ENCODE data around the gene CCT8L2. TPM values are rescaled to one million over a fixed set of nuclear protein-coding genes. Genes with fewer than 3 reads are reported as not detected.
"Not testable (repeated sequence)": the region's sequence is repeated elsewhere in the genome, so short reads cannot be mapped to it uniquely, and the experiment has no call there.

CCT8L2 gene
- total and polyA plus RNA-seq, 7 donors = 0.04 TPM; not detected in 6

- Histone ChIP-seq H3K4me1 (no peaks in the 10 kb centered on the region), H3K27ac (peak overlapping the region; percentile 79), H3K9me3 (no peaks in the 10 kb centered on the region), H3K27me3 (ENCODE audit: insufficient read depth in 3 of 3, low read length in 2 of 3) (peaks cover 0 to 31% (median 4%) of the 10 kb centered on the region in 3 donors), H3K4me3 (peak overlapping the region; percentile 65), H3K36me3 (ENCODE audit: insufficient read depth in 1 of 2, low read depth in 1 of 2) (no peaks in the 10 kb centered on the region)
- intact Hi-C loops (cut with DNase I) = no loop called here
- ATAC-seq = peak; percentile 27 to 51 (median 44)
- peak in 1 of 2 donors; percentile 39 for DNase-seq
- TF ChIP-seq, protein P1, sequence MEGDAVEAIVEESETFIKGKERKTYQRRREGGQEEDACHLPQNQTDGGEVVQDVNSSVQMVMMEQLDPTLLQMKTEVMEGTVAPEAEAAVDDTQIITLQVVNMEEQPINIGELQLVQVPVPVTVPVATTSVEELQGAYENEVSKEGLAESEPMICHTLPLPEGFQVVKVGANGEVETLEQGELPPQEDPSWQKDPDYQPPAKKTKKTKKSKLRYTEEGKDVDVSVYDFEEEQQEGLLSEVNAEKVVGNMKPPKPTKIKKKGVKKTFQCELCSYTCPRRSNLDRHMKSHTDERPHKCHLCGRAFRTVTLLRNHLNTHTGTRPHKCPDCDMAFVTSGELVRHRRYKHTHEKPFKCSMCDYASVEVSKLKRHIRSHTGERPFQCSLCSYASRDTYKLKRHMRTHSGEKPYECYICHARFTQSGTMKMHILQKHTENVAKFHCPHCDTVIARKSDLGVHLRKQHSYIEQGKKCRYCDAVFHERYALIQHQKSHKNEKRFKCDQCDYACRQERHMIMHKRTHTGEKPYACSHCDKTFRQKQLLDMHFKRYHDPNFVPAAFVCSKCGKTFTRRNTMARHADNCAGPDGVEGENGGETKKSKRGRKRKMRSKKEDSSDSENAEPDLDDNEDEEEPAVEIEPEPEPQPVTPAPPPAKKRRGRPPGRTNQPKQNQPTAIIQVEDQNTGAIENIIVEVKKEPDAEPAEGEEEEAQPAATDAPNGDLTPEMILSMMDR (IDR thresholded peaks at IDR 0.05) = no peak
- WGBS, 3 donors = 1% methylated on average over 35 to 94 of the region's 100 CpGs
Measured at GRCh38 chr22:16601437-16602223, 9.0 kb upstream of the CCT8L2 start.

DNA sequence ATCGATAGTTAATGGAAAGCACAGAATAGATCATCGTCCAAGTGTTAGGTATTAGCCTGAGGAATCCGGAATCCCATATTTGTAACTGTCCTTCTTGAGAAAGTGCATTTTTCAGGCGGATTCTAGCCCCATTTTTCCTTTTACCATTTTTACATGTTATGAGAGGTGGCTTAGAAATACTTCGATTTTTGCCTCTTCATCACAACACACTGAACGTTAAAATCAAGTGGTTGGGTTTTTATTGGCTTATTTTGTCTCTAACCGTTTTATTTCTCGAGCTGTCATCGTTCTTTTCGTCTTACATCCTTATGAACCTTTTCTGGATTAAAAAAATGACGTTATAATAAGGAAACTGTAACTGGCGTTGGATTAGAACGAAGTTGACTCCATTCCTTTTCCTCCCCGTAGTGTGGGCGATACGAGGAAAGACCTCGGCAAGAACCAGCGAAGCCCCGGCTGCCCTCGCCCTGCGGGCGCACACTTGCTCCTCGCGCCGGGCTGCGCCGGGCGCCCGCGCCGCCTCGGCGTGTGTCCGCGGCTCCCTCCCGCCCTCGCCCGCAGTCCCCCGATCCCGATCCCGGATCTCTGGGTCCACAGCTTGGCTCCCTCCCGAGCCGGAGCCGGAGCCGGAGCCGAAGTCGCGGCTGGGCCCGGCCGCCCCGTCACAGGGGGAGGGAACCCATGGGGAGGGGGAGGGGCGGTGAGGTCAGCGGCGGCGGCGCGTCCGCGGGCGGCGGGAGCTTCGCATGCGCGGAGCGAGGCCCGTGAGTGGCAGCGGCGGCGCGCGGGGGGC, 8.2 kb upstream of the CCT8L2 start:
- peak overlapping the region; percentile 65 for H3K4me3 ChIP-seq
- intact Hi-C loops (cut with DNase I) = not testable (repeated sequence)
- WGBS, 3 donors = 4 to 10% (median 5%) methylated on average over 22 to 70 of the region's 71 CpGs

DNA sequence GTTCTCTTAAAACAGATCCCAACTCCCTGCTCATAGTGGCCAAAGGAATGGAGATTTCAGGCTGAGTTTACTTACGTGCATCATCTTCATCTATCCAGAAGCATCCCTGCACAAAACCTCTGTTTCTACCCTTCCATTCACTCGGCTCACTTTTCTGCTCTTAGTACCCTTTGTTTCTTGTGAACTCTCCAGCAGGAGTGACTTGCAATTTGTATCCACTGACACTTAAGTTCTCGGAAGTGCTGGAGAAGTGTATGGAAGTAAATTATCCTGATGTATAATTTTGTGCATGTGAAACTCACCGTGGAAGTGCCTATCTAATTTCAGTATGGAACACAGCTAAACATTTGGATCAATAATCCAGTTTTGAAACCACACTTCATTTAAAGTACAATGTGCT, 7.0 kb upstream of the CCT8L2 start:
- ATAC-seq; H3K4me1 ChIP-seq; DNase-seq; intact Hi-C loops (cut with DNase I); H3K36me3 ChIP-seq (ENCODE audit: insufficient read depth in 1 of 2, low read depth in 1 of 2); H3K9me3 ChIP-seq; H3K4me3 ChIP-seq: not testable (repeated sequence)
- peaks cover 0 to 29% (median 4%) of the 10 kb centered on the region in 3 donors for H3K27me3 ChIP-seq (ENCODE audit: insufficient read depth in 3 of 3, low read length in 2 of 3)
- whole genome bisulfite sequencing, 3 donors = 27 to 38% (median 27%) methylated on average over 4 of the region's 4 CpGs
- peak overlapping the region; percentile 11 for H3K27ac ChIP-seq

More for the DNA sequence above, 8.2 kb upstream of the CCT8L2 start:
- H3K4me1 ChIP-seq; H3K36me3 ChIP-seq (ENCODE audit: insufficient read depth in 1 of 2, low read depth in 1 of 2); H3K9me3 ChIP-seq: not testable (repeated sequence)
- Histone ChIP-seq H3K27ac (peak overlapping the region; percentile 79), H3K27me3 (ENCODE audit: insufficient read depth in 3 of 3, low read length in 2 of 3) (peaks cover 0 to 31% (median 4%) of the 10 kb centered on the region in 3 donors)
- peak; percentile 90 to 91 for DNase-seq
- peak; percentile 84 to 95 (median 93) for ATAC-seq

DNA sequence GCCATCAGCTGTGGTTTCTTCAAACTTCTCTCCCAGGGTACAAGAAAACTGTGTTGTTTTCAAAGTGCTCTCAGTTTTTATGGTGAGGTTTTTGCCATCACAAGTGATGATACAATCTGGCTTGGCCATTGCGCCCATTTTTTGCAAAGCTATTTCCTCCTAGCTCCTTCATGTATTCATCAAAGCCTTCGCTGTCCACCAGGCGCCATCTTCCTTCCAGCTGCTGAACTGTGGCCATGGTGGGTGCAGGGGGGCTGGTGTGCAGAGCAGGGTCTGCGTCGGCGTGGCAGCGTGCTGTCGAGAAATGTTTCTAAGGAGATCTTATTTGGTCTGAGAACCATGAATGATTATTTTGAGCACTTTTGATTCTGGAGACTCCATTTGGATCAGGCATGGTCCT, 2.6 kb upstream of the CCT8L2 start:
- H3K9me3 ChIP-seq; DNase-seq; H3K4me1 ChIP-seq; H3K27me3 ChIP-seq (ENCODE audit: insufficient read depth in 3 of 3, low read length in 2 of 3); H3K4me3 ChIP-seq; H3K27ac ChIP-seq; ATAC-seq; H3K36me3 ChIP-seq (ENCODE audit: insufficient read depth in 1 of 2, low read depth in 1 of 2); intact Hi-C loops (cut with DNase I): not testable (repeated sequence)
- WGBS, 3 donors = 76 to 92% (median 81%) methylated on average over 8 of the region's 8 CpGs

DNA sequence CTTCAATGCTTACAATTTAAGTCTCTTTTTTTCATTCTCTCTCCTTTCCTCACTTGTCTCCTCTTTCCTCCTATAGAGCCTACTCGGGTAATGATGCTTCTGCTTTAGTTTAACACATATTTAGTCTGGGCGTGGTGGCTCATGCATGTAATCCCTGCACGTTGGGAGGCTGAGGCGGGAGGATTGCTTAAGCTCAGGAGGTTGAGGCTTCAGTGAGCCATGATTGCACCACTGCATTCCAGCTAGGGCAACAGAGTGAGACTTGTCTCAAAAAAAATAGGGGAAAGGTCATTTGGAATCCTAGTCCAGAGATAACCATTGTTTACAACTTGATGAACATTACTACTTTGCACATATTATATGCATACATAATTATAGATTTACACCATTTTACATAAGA, 1.4 kb upstream of the CCT8L2 start:
- no peaks in the 10 kb centered on the region for H3K27me3 ChIP-seq (ENCODE audit: insufficient read depth in 3 of 3, low read length in 2 of 3)
- TF ChIP-seq, protein P1 (IDR thresholded peaks at IDR 0.05) = no peak
- ATAC-seq (no peak), DNase-seq (no peak)
- WGBS, 3 donors = 72 to 85% (median 74%) methylated on average over 4 of the region's 4 CpGs
- no peaks in the 10 kb centered on the region for H3K9me3 ChIP-seq
- H3K4me1 ChIP-seq = no peaks in the 10 kb centered on the region
- H3K36me3 ChIP-seq (ENCODE audit: insufficient read depth in 1 of 2, low read depth in 1 of 2) = no peaks in the 10 kb centered on the region
- no peak overlapping the region for H3K27ac ChIP-seq
- H3K4me3 ChIP-seq = no peak overlapping the region
- intact Hi-C loops (cut with DNase I) = no loop called here

DNA sequence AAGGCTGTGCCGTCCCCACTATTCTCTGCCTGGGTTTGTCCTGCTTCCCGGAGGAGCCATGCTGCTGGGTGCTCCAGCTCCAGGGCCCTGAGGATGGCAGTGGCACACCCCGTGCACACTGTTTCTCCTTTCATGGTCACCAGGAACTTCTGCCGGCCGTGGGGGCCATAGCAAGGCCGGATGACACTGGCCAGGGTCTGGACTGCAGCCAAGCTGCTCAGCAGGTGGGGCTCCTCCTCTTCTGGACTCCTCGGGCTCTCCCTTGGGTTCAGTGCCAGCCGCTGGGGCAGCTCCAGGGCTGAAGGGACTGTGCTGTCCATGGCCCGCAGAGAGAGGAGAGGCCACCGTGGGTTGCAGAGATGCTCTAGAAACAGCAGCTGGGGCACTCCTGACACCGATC, 379 bp downstream of the CCT8L2 start:
- H3K27me3 ChIP-seq (ENCODE audit: insufficient read depth in 3 of 3, low read length in 2 of 3); intact Hi-C loops (cut with DNase I); H3K9me3 ChIP-seq; H3K4me3 ChIP-seq; H3K27ac ChIP-seq; DNase-seq; ATAC-seq; H3K36me3 ChIP-seq (ENCODE audit: insufficient read depth in 1 of 2, low read depth in 1 of 2); H3K4me1 ChIP-seq: not testable (repeated sequence)
- 44 to 71% (median 63%) methylated on average over 9 to 11 of the region's 11 CpGs for WGBS, 3 donors

DNA sequence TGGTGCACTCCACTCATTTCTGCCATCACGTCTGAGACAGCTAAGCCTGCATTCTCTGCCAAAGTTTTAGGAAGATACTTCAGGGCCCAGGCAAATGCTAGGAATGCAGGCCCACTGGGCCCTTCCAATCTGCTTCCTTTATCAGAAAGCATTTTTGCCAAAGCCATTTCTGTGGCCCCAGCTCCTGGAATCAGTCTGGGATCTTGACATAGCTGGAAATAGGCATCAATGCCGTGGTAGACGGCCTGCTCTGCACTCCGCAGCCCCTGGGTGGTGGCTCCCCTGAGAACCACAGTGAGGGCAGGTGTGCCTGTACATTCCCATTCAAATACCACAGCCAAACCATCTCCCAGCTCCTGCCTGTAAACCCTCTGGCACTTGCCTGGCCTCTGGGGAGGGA, 1.5 kb downstream of the CCT8L2 start:
- H3K27ac ChIP-seq; H3K27me3 ChIP-seq (ENCODE audit: insufficient read depth in 3 of 3, low read length in 2 of 3); intact Hi-C loops (cut with DNase I); ATAC-seq; DNase-seq; H3K9me3 ChIP-seq; H3K4me3 ChIP-seq; H3K36me3 ChIP-seq (ENCODE audit: insufficient read depth in 1 of 2, low read depth in 1 of 2); H3K4me1 ChIP-seq: not testable (repeated sequence)
- WGBS, 3 donors = 80 to 84% (median 81%) methylated on average over 4 of the region's 4 CpGs

Measured in psoas muscle (tissue), 8 donors.